ENCODE measurements around the gene ADGRE3. TPM values are rescaled to one million over a fixed set of nuclear protein-coding genes. Genes with fewer than 3 reads are reported as not detected.

The ADGRE3 gene
- polyA plus RNA-seq (2013) = not detected in 2 replicates

GRCh38 chr19:14674764-14675163 lies at the start of gene ADGRE3:
Gene ADGRE3, minus strand, starts transcription at chr19:14674844. Its CDS starts 74 bp downstream, at chr19:14674770.
- Histone ChIP-seq H3K9me3 (ENCODE audit: insufficient read depth, low read depth, low read length) (peaks cover 12% of the 10 kb centered on the region), H4K91ac (ENCODE audit: low read depth, low read length) (no peak within 1 kb of the TSS), H3K27me3 (ENCODE audit: insufficient read depth, low read length) (no peaks in the 10 kb centered on the region), H2BK120ac (ENCODE audit: insufficient read depth, low read length, poor library complexity) (no peak within 1 kb of the TSS), H3K4me3 (ENCODE audit: low read depth, low read length) (no peak within 1 kb of the TSS), H2AFZ (ENCODE audit: insufficient read depth, low read length, poor library complexity) (no peak within 1 kb of the TSS), H2BK12ac (ENCODE audit: low read length) (no peak within 1 kb of the TSS), H3K79me2 (ENCODE audit: control insufficient read depth, insufficient read depth, low read length, poor library complexity) (no peaks in the 10 kb centered on the region), H3K23ac (ENCODE audit: low read length) (no peak within 1 kb of the TSS), H3K36me3 (ENCODE audit: control insufficient read depth in 1 of 2, insufficient read depth in 2 of 2, low read length in 2 of 2) (no peaks in the 10 kb centered on the region), H3K4ac (ENCODE audit: low read depth, low read length) (no peak within 1 kb of the TSS), H4K8ac (ENCODE audit: low read depth, low read length) (no peak within 1 kb of the TSS), H3K18ac (ENCODE audit: low read length) (no peak within 1 kb of the TSS), H2AK5ac (ENCODE audit: low read length) (no peak within 1 kb of the TSS), H3K4me1 (ENCODE audit: control insufficient read depth in 1 of 2, insufficient read depth in 2 of 2, low read length in 2 of 2) (no peaks in the 10 kb centered on the region), H3K4me2 (ENCODE audit: low read length) (no peak within 1 kb of the TSS), H4K12ac (ENCODE audit: low read depth, low read length) (no peak within 1 kb of the TSS), H3K14ac (ENCODE audit: low read length) (no peak within 1 kb of the TSS), H3K79me1 (ENCODE audit: low read length) (no peaks in the 10 kb centered on the region), H3K27ac (ENCODE audit: low read depth, low read length) (no peak within 1 kb of the TSS), H2BK5ac (ENCODE audit: low read depth, low read length, poor library complexity) (no peak within 1 kb of the TSS), H3K9ac (ENCODE audit: low read length) (no peak within 1 kb of the TSS)
- DNase-seq = no peak
- no CpG with 5 or more reads among the region's 6 CpGs for WGBS (ENCODE audit: extremely low coverage, insufficient coverage, insufficient read length)

- Histone ChIP-seq H3K4ac (ENCODE audit: low read depth, low read length) (no peak overlapping the region), H3K27me3 (ENCODE audit: insufficient read depth, low read length) (no peaks in the 10 kb centered on the region), H3K23ac (ENCODE audit: low read length) (no peak overlapping the region), H3K9ac (ENCODE audit: low read length) (no peak overlapping the region), H3K79me2 (ENCODE audit: control insufficient read depth, insufficient read depth, low read length, poor library complexity) (no peaks in the 10 kb centered on the region), H3K9me3 (ENCODE audit: insufficient read depth, low read depth, low read length) (peaks cover 20% of the 10 kb centered on the region), H2BK12ac (ENCODE audit: low read length) (no peak overlapping the region), H4K91ac (ENCODE audit: low read depth, low read length) (no peak overlapping the region), H2AFZ (ENCODE audit: insufficient read depth, low read length, poor library complexity) (no peak overlapping the region), H3K4me1 (ENCODE audit: control insufficient read depth in 1 of 2, insufficient read depth in 2 of 2, low read length in 2 of 2) (no peaks in the 10 kb centered on the region), H3K4me2 (ENCODE audit: low read length) (no peak overlapping the region), H2BK120ac (ENCODE audit: insufficient read depth, low read length, poor library complexity) (no peak overlapping the region), H3K18ac (ENCODE audit: low read length) (no peak overlapping the region), H3K79me1 (ENCODE audit: low read length) (no peaks in the 10 kb centered on the region), H2BK5ac (ENCODE audit: low read depth, low read length, poor library complexity) (no peak overlapping the region), H4K12ac (ENCODE audit: low read depth, low read length) (no peak overlapping the region), H4K8ac (ENCODE audit: low read depth, low read length) (no peak overlapping the region), H3K14ac (ENCODE audit: low read length) (no peak overlapping the region), H2AK5ac (ENCODE audit: low read length) (no peak overlapping the region), H3K4me3 (ENCODE audit: low read depth, low read length) (no peak overlapping the region), H3K27ac (ENCODE audit: low read depth, low read length) (no peak overlapping the region), H3K36me3 (ENCODE audit: control insufficient read depth in 1 of 2, insufficient read depth in 2 of 2, low read length in 2 of 2) (peaks cover 8 to 14% of the 10 kb centered on the region in 2 experiments)
- DNase-seq = no peak
- no CpG with 5 or more reads among the region's 2 CpGs for WGBS (ENCODE audit: extremely low coverage, insufficient coverage, insufficient read length)
Observed at GRCh38 chr19:14722127-14722526, 47.5 kb upstream of the ADGRE3 start.

- H4K91ac ChIP-seq (ENCODE audit: low read depth, low read length) = no peak overlapping the region
- H3K14ac ChIP-seq (ENCODE audit: low read length) = no peak overlapping the region
- no peak overlapping the region for H2BK120ac ChIP-seq (ENCODE audit: insufficient read depth, low read length, poor library complexity)
- no peaks in the 10 kb centered on the region for H3K4me1 ChIP-seq (ENCODE audit: control insufficient read depth in 1 of 2, insufficient read depth in 2 of 2, low read length in 2 of 2)
- H3K36me3 ChIP-seq (ENCODE audit: control insufficient read depth in 1 of 2, insufficient read depth in 2 of 2, low read length in 2 of 2) = peaks cover 29 to 39% of the 10 kb centered on the region in 2 experiments
- H4K8ac ChIP-seq (ENCODE audit: low read depth, low read length) = no peak overlapping the region
- no peak overlapping the region for H3K4me2 ChIP-seq (ENCODE audit: low read length)
- no peaks in the 10 kb centered on the region for H3K79me2 ChIP-seq (ENCODE audit: control insufficient read depth, insufficient read depth, low read length, poor library complexity)
- H3K79me1 ChIP-seq (ENCODE audit: low read length) = no peaks in the 10 kb centered on the region
- H3K23ac ChIP-seq (ENCODE audit: low read length) = no peak overlapping the region
- no peak overlapping the region for H3K18ac ChIP-seq (ENCODE audit: low read length)
- no peaks in the 10 kb centered on the region for H3K27me3 ChIP-seq (ENCODE audit: insufficient read depth, low read length)
- H2AK5ac ChIP-seq (ENCODE audit: low read length) = no peak overlapping the region
- DNase-seq = no peak
- no peak overlapping the region for H3K4ac ChIP-seq (ENCODE audit: low read depth, low read length)
- H3K27ac ChIP-seq (ENCODE audit: low read depth, low read length) = no peak overlapping the region
- no peak overlapping the region for H4K12ac ChIP-seq (ENCODE audit: low read depth, low read length)
- H3K9me3 ChIP-seq (ENCODE audit: insufficient read depth, low read depth, low read length) = peaks cover 35% of the 10 kb centered on the region
- no CpG with 5 or more reads among the region's 3 CpGs for WGBS (ENCODE audit: extremely low coverage, insufficient coverage, insufficient read length)
- no peak overlapping the region for H2BK12ac ChIP-seq (ENCODE audit: low read length)
- H3K4me3 ChIP-seq (ENCODE audit: low read depth, low read length) = no peak overlapping the region
- no peak overlapping the region for H3K9ac ChIP-seq (ENCODE audit: low read length)
- no peak overlapping the region for H2BK5ac ChIP-seq (ENCODE audit: low read depth, low read length, poor library complexity)
- H2AFZ ChIP-seq (ENCODE audit: insufficient read depth, low read length, poor library complexity) = no peak overlapping the region
Observed at GRCh38 chr19:14719162-14719561, 44.5 kb upstream of the ADGRE3 start.

- Histone ChIP-seq H2AFZ (ENCODE audit: insufficient read depth, low read length, poor library complexity) (no peak overlapping the region), H3K36me3 (ENCODE audit: control insufficient read depth in 1 of 2, insufficient read depth in 2 of 2, low read length in 2 of 2) (peaks cover 29 to 40% of the 10 kb centered on the region in 2 experiments), H3K79me1 (ENCODE audit: low read length) (no peaks in the 10 kb centered on the region), H3K4me1 (ENCODE audit: control insufficient read depth in 1 of 2, insufficient read depth in 2 of 2, low read length in 2 of 2) (no peaks in the 10 kb centered on the region), H2AK5ac (ENCODE audit: low read length) (no peak overlapping the region), H3K4ac (ENCODE audit: low read depth, low read length) (no peak overlapping the region), H3K4me2 (ENCODE audit: low read length) (no peak overlapping the region), H2BK120ac (ENCODE audit: insufficient read depth, low read length, poor library complexity) (no peak overlapping the region), H3K18ac (ENCODE audit: low read length) (no peak overlapping the region), H3K79me2 (ENCODE audit: control insufficient read depth, insufficient read depth, low read length, poor library complexity) (no peaks in the 10 kb centered on the region), H3K4me3 (ENCODE audit: low read depth, low read length) (no peak overlapping the region), H3K9ac (ENCODE audit: low read length) (no peak overlapping the region), H4K91ac (ENCODE audit: low read depth, low read length) (no peak overlapping the region), H4K8ac (ENCODE audit: low read depth, low read length) (no peak overlapping the region), H3K14ac (ENCODE audit: low read length) (no peak overlapping the region), H3K27ac (ENCODE audit: low read depth, low read length) (no peak overlapping the region), H2BK12ac (ENCODE audit: low read length) (no peak overlapping the region), H2BK5ac (ENCODE audit: low read depth, low read length, poor library complexity) (no peak overlapping the region), H3K27me3 (ENCODE audit: insufficient read depth, low read length) (no peaks in the 10 kb centered on the region), H4K12ac (ENCODE audit: low read depth, low read length) (no peak overlapping the region), H3K23ac (ENCODE audit: low read length) (no peak overlapping the region), H3K9me3 (ENCODE audit: insufficient read depth, low read depth, low read length) (peaks cover 38% of the 10 kb centered on the region)
- no peak for DNase-seq
- no CpG with 5 or more reads among the region's 18 CpGs for WGBS (ENCODE audit: extremely low coverage, insufficient coverage, insufficient read length)
Observed at GRCh38 chr19:14718522-14719116, 44.0 kb upstream of the ADGRE3 start.
